A549 (cell line): ENCODE data around the gene RUNX1.

Experiments used
- CEBPB ChIP-seq, 2 experiments: fragments of >200 bp in 1 of 2; sonication (Bioruptor Twin) in 1 of 2; formaldehyde crosslinking in 1 of 2; IDR thresholded peaks; 2 replicates each; pipeline ENCODE4 v1.6.1; 2012 to 2016
- EP300 ChIP-seq, 2 experiments: fragments of >200 bp; sonication (Bioruptor Twin); formaldehyde crosslinking; IDR thresholded peaks; 2 replicates in 1 of 2; 3 replicates in 1 of 2; pipeline ENCODE4 v1.6.1; 2016 to 2017
- ESRRA ChIP-seq: fragments of 150-350 bp; IDR thresholded peaks from 2 replicates; pipeline ENCODE4 v1.6.1; 2014; ENCODE audit warnings: mild to moderate bottlenecking, low read length, borderline replicate concordance
- POLR2A ChIP-seq: IDR thresholded peaks from 2 replicates; pipeline ENCODE4 v1.6.1; 2012; ENCODE audit warnings: mild to moderate bottlenecking, low read length
- TP53 ChIP-seq: fragments of 250-450 bp; sonication (Bioruptor Pico); IDR thresholded peaks from 2 replicates; pipeline ENCODE4 v1.5.0; 2021; ENCODE audit warnings: mild to moderate bottlenecking, moderate library complexity
- TF ChIP-seq, protein P1 (sequence below): fragments of >200 bp; sonication (Bioruptor Twin); formaldehyde crosslinking; IDR thresholded peaks from 3 replicates; pipeline ENCODE4 v1.5.1; 2016
- TF ChIP-seq, protein P2 (sequence below): IDR thresholded peaks from 2 replicates; pipeline ENCODE4 v1.6.1; 2012

DNA sequence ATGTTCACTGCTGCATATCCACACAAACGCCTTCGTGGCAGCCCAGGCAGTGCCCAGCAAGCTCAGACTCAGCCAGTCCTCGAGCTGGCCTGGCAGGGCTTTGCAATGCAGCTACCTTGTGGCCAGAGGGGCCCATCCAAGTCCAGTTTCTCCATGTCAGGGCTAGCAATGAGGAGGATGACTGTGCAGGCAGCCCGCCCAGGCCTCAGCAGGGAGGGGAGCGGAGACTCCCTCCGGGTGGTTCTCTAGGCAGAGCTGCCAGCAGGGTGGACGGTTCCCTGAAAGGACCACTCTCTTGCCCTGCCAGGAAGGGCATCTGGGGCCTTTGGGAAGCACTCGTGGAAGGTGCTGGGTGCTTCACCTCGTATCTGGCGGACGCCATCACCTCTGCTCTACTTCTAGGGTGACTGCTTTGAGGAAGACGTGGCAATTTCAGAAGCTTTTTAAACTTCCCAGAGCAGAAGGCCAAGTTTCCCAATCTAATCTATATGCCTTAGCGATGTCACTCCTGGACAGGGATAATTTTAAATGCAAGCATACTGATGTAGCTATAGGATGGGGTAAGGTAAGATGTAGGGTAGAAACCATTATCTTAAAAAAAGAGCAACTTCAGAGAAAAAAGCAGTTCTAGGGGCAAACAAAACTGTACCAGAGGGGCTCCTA lies 56.2 kb downstream of the RUNX1 start:
- TF ChIP-seq, protein P1, sequence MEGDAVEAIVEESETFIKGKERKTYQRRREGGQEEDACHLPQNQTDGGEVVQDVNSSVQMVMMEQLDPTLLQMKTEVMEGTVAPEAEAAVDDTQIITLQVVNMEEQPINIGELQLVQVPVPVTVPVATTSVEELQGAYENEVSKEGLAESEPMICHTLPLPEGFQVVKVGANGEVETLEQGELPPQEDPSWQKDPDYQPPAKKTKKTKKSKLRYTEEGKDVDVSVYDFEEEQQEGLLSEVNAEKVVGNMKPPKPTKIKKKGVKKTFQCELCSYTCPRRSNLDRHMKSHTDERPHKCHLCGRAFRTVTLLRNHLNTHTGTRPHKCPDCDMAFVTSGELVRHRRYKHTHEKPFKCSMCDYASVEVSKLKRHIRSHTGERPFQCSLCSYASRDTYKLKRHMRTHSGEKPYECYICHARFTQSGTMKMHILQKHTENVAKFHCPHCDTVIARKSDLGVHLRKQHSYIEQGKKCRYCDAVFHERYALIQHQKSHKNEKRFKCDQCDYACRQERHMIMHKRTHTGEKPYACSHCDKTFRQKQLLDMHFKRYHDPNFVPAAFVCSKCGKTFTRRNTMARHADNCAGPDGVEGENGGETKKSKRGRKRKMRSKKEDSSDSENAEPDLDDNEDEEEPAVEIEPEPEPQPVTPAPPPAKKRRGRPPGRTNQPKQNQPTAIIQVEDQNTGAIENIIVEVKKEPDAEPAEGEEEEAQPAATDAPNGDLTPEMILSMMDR = no peak
- TF ChIP-seq POLR2A = no peak
- TF ChIP-seq, protein P2, sequence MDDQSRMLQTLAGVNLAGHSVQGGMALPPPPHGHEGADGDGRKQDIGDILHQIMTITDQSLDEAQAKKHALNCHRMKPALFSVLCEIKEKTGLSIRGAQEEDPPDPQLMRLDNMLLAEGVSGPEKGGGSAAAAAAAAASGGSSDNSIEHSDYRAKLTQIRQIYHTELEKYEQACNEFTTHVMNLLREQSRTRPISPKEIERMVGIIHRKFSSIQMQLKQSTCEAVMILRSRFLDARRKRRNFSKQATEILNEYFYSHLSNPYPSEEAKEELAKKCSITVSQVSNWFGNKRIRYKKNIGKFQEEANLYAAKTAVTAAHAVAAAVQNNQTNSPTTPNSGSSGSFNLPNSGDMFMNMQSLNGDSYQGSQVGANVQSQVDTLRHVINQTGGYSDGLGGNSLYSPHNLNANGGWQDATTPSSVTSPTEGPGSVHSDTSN = no peak
- TF ChIP-seq CEBPB (IDR thresholded peaks at IDR 0.05) = no peak
- TF ChIP-seq ESRRA = no peak
- no peak for TF ChIP-seq TP53
- TF ChIP-seq EP300 (IDR thresholded peaks at IDR 0.05) = no peak
